Upper lobe of left lung (tissue), 6 donors: Measurements from ENCODE around the gene STH. TPM values are rescaled to one million over a fixed set of nuclear protein-coding genes. Genes with fewer than 3 reads are reported as not detected.

Experiments
- ATAC-seq, 2 donors: fragments of 200-7000 bp; cut with Tn5 transposase; one replicate each; pipeline ENCODE4 v1.9.1; 2022; ENCODE audit warnings: mild to moderate bottlenecking in 2 of 2, moderate library complexity in 2 of 2; ENCODE audit not compliant: low FRiP score in 2 of 2
- DNase-seq, 2 donors: peaks; one replicate each; pipeline ENCODE4 v3.0.0-alpha.2; 2019 to 2020
- H3K27ac ChIP-seq, 4 donors: fragments of 200-600 bp; sonication (generic); one replicate each; pipeline ENCODE4 v1.5.1; 2016 to 2019
- H3K27me3 ChIP-seq, 4 donors: fragments of 200-600 bp; sonication (generic); one replicate each; pipeline ENCODE4 v1.5.1; 2017 to 2019
- H3K36me3 ChIP-seq, 4 donors: fragments of 200-600 bp; sonication (generic); one replicate each; pipeline ENCODE4 v1.5.1; 2016 to 2019
- H3K4me1 ChIP-seq, 4 donors: fragments of 200-600 bp; sonication (generic); one replicate each; pipeline ENCODE4 v1.5.1; 2018 to 2019
- H3K4me3 ChIP-seq, 4 donors: fragments of 200-600 bp; sonication (generic); one replicate each; pipeline ENCODE4 v1.5.1; 2017 to 2019; ENCODE audit warnings: mild to moderate bottlenecking in 2 of 4, moderate library complexity in 1 of 4
- H3K9me3 ChIP-seq, 4 donors: fragments of 200-600 bp; sonication (generic); one replicate each; pipeline ENCODE4 v1.5.1; 2018 to 2019
- EP300 ChIP-seq, 4 donors: sonication (generic); formaldehyde crosslinking; IDR thresholded peaks; one replicate each; pipeline ENCODE4 v1.5.1; 2017; ENCODE audit warnings: antibody characterized with exemption in 4 of 4, control low read depth in 2 of 4
- POLR2A ChIP-seq, 4 donors: fragments of 450-650 bp; IDR thresholded peaks; one replicate each; pipeline ENCODE4 v1.5.1; 2016 to 2017; ENCODE audit warnings: antibody characterized with exemption in 4 of 4, mild to moderate bottlenecking in 2 of 4
- POLR2AphosphoS5 ChIP-seq, 2 donors: sonication (generic); formaldehyde crosslinking; IDR thresholded peaks; one replicate each; pipeline ENCODE4 v1.5.1; 2017; ENCODE audit warnings: antibody characterized with exemption in 2 of 2
- WGBS, 2 donors: methylation state at CpG; one replicate each; pipeline ENCODE4 v1.1.5; 2017 to 2018; 5-methylcytosine and 5-hydroxymethylcytosine counted together
- total RNA-seq, 6 donors: library from RNA; depleted of rRNA in 4 of 6; stranded (reverse); fragments of >200 nt in 4 of 6; gene quantifications; one replicate each; pipeline versions ENCODE4 v1.1.0 to v1.2.1, GENCODE V29; 2016 to 2021
- TF ChIP-seq, protein P1 (sequence below), 6 experiments: fragments of 450-650 bp in 4 of 6; fragments of 200-600 bp in 2 of 6; sonication (generic) in 2 of 6; IDR thresholded peaks; one replicate each; pipeline ENCODE4 v1.5.1; 2016 to 2019; ENCODE audit warnings: antibody characterized with exemption in 6 of 6
- donor health status: DM: no; HTN: no; CAD: no; lungs with moderate emphysema.
- donor health status: DM: no; HTN: yes; CAD: no; lungs with severe emphysema.

Gene STH
- total RNA-seq, 6 donors from 2014 or later = not detected

DNA sequence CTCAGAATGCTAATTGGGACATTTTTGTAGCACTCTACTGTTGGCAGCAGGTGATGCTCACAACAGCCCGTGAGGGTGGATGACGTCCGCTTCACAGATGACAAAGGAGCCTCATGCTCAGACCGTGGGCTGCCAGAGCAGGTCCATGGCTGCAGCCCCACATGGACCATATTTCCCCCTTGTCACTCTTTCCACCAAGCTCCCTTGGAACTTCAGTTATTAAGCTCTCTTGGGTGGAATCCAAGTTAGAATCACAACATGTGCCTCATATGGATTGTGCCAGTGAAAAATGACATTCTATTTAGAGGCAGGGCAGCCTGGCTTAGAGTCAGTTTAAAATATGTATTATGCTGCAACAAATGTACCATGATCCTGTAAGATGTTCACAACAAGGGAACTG is 33.2 kb upstream of the STH start:
- TF ChIP-seq, protein P1, sequence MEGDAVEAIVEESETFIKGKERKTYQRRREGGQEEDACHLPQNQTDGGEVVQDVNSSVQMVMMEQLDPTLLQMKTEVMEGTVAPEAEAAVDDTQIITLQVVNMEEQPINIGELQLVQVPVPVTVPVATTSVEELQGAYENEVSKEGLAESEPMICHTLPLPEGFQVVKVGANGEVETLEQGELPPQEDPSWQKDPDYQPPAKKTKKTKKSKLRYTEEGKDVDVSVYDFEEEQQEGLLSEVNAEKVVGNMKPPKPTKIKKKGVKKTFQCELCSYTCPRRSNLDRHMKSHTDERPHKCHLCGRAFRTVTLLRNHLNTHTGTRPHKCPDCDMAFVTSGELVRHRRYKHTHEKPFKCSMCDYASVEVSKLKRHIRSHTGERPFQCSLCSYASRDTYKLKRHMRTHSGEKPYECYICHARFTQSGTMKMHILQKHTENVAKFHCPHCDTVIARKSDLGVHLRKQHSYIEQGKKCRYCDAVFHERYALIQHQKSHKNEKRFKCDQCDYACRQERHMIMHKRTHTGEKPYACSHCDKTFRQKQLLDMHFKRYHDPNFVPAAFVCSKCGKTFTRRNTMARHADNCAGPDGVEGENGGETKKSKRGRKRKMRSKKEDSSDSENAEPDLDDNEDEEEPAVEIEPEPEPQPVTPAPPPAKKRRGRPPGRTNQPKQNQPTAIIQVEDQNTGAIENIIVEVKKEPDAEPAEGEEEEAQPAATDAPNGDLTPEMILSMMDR (IDR thresholded peaks at IDR 0.05) = no peak
- TF ChIP-seq EP300 (IDR thresholded peaks at IDR 0.05) (no peak), POLR2AphosphoS5 (IDR thresholded peaks at IDR 0.05) (no peak), POLR2A (IDR thresholded peaks at IDR 0.05) (no peak)
- Histone ChIP-seq H3K27ac (no peak overlapping the region), H3K4me3 (no peak overlapping the region), H3K36me3 (no peaks in the 10 kb centered on the region), H3K27me3 (no peaks in the 10 kb centered on the region), H3K4me1 (no peaks in the 10 kb centered on the region), H3K9me3 (no peaks in the 10 kb centered on the region)
- ATAC-seq (no peak), DNase-seq (no peak)
- 72 to 90% methylated on average over 4 of the region's 4 CpGs for WGBS, 2 donors

DNA sequence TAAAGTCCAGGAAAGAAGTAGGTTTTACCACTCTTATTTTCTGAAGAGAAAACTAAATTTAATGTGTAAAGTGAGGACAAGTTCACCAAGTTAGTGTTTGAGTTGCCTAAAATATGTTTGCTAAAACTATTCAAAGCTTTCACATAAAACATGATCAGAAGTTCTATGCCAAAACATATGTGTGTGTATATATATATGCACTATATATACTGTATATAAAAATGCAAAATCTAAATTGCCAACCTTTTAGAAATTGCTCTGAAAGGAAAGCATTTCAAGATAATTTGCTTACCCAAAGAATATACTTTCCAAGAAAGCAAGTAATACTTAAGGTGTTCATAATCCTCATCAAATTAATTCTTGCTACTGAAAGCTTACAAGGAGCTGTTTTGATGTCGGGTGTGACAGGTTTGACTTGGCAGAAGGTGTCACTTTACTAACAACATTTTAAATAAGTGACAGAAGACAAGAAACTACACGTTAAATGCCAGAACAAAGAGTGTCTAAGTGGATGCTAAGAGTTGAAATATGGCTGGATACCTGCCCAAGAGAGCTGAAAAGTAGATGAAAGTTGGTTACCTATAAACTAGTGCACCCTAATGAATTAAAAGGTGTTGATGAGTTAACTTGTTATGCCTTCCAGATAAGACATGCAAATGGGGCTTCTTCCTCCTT is 32.3 kb upstream of the STH start:
- ATAC-seq = no peak
- no peaks in the 10 kb centered on the region for H3K36me3 ChIP-seq
- no peaks in the 10 kb centered on the region for H3K27me3 ChIP-seq
- H3K4me1 ChIP-seq = no peaks in the 10 kb centered on the region
- no peak overlapping the region for H3K4me3 ChIP-seq
- H3K9me3 ChIP-seq = no peaks in the 10 kb centered on the region
- TF ChIP-seq, protein P1 (IDR thresholded peaks at IDR 0.05) = no peak
- TF ChIP-seq POLR2A (IDR thresholded peaks at IDR 0.05) = no peak
- TF ChIP-seq POLR2AphosphoS5 (IDR thresholded peaks at IDR 0.05) = no peak
- H3K27ac ChIP-seq = no peak overlapping the region
- 42 to 43% methylated on average over 2 of the region's 2 CpGs for WGBS, 2 donors
- no peak for DNase-seq

DNA sequence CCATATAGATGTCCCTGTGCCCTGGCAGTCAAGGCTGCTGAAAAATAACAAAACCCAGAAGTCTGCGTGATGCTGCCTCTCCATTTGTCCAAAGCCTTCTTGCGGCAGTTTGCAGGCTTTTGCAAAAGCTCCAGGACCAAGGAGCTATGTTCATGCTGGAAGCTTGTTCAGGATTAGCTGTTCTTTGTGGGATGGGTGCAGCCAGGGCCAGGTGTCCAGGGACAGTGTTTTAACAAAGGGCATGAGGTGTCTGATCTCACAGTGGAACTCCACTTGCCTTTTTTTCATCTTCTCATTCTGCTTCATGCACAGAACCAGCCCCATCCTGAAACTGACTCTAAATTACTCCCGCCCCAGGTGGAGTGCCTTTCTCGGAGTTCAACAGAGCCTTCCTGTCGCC is 31.7 kb upstream of the STH start:
- H3K9me3 ChIP-seq = no peaks in the 10 kb centered on the region
- WGBS, 2 donors = 80 to 88% methylated on average over 5 of the region's 5 CpGs
- DNase-seq (no peak), ATAC-seq (no peak)
- H3K27ac ChIP-seq = no peak overlapping the region
- no peaks in the 10 kb centered on the region for H3K27me3 ChIP-seq
- H3K4me3 ChIP-seq = no peak overlapping the region
- no peak for TF ChIP-seq POLR2AphosphoS5 (IDR thresholded peaks at IDR 0.05)
- no peak for TF ChIP-seq POLR2A (IDR thresholded peaks at IDR 0.05)
- TF ChIP-seq, protein P1 (IDR thresholded peaks at IDR 0.05) = no peak
- TF ChIP-seq EP300 (IDR thresholded peaks at IDR 0.05) = no peak
- no peaks in the 10 kb centered on the region for H3K4me1 ChIP-seq
- no peaks in the 10 kb centered on the region for H3K36me3 ChIP-seq

DNA sequence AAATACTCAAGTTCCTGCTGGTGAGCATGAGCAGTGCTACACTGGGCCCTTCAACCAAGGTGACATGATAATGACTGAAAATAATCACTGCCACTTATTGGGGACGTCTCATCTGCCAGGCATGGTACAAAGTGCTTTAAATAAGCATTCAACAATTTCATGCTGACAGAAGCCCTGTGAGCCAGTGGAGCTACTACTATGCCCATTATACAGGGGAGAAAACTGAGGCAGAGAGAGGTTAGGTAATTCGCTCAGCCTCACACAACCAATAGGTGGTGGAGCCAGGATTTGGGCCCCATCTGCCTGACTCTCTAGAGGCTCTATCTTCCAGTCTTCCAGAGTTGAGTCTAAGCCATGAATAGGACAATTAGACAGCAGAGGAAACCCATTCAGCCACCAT is 30.3 kb upstream of the STH start:
- no peaks in the 10 kb centered on the region for H3K36me3 ChIP-seq
- TF ChIP-seq EP300 (IDR thresholded peaks at IDR 0.05) = no peak
- no peak for TF ChIP-seq POLR2A (IDR thresholded peaks at IDR 0.05)
- TF ChIP-seq POLR2AphosphoS5 (IDR thresholded peaks at IDR 0.05) = no peak
- H3K9me3 ChIP-seq = no peaks in the 10 kb centered on the region
- H3K27ac ChIP-seq = no peak overlapping the region
- H3K4me3 ChIP-seq = no peak overlapping the region
- H3K27me3 ChIP-seq = no peaks in the 10 kb centered on the region
- no peak for ATAC-seq
- H3K4me1 ChIP-seq = peaks cover 0 to 6% (median 2%) of the 10 kb centered on the region in 4 donors
- no peak for DNase-seq
- 82 to 90% methylated on average over 2 of the region's 2 CpGs for WGBS, 2 donors

DNA sequence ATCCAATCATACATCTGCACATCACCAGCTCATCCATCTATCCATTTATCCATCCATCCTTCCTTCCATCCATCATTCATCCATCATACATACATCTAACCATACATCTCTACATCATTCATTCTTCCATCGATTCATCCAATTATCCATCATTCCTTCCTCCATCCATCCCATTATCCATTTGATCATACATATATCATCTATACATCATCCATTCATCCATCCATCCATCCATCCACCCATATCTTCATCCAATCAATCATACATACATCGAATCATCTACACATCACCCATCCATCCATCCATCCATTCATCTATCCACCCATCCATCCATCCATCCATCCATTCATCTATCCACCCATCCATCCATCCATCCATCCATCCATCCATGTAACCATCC is 29.3 kb upstream of the STH start:
- no peak overlapping the region for H3K4me3 ChIP-seq
- no peaks in the 10 kb centered on the region for H3K9me3 ChIP-seq
- H3K4me1 ChIP-seq = peaks cover 0 to 9% (median 2%) of the 10 kb centered on the region in 4 donors
- no peaks in the 10 kb centered on the region for H3K27me3 ChIP-seq
- no peak overlapping the region for H3K27ac ChIP-seq
- TF ChIP-seq POLR2AphosphoS5 (IDR thresholded peaks at IDR 0.05) (no peak), POLR2A (IDR thresholded peaks at IDR 0.05) (no peak), EP300 (IDR thresholded peaks at IDR 0.05) (no peak)
- TF ChIP-seq, protein P1 (IDR thresholded peaks at IDR 0.05) = no peak
- H3K36me3 ChIP-seq = no peaks in the 10 kb centered on the region
- no peak for DNase-seq
- 71 to 84% methylated on average over 2 of the region's 2 CpGs for WGBS, 2 donors
- ATAC-seq = no peak
